Measurements from ENCODE around the gene UFSP1.
A peak's percentile ranks its signal among the peaks of the same experiment; 100 is the strongest.

UFSP1 gene

DNA sequence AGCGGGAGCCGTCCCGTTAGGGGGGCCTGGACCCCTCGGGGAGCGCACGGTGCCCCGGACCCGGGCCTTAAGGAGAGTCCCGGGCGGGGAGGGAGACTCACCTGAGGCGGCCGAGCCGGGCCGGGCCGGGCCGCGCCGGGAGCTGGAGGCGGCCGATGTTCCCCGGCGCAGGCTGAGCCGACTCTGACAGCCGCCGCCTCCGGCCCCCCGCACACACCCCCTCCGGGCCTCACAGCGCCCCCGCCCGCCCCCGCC lies 6.1 kb upstream of the UFSP1 start, which contains the start of gene ACHE:
ACHE (minus strand) TSS at position 188 of the 255 bp plus-strand sequence. CDS start 1,656 bp downstream, outside the sequence.
- DNase-seq: no peak

DNA sequence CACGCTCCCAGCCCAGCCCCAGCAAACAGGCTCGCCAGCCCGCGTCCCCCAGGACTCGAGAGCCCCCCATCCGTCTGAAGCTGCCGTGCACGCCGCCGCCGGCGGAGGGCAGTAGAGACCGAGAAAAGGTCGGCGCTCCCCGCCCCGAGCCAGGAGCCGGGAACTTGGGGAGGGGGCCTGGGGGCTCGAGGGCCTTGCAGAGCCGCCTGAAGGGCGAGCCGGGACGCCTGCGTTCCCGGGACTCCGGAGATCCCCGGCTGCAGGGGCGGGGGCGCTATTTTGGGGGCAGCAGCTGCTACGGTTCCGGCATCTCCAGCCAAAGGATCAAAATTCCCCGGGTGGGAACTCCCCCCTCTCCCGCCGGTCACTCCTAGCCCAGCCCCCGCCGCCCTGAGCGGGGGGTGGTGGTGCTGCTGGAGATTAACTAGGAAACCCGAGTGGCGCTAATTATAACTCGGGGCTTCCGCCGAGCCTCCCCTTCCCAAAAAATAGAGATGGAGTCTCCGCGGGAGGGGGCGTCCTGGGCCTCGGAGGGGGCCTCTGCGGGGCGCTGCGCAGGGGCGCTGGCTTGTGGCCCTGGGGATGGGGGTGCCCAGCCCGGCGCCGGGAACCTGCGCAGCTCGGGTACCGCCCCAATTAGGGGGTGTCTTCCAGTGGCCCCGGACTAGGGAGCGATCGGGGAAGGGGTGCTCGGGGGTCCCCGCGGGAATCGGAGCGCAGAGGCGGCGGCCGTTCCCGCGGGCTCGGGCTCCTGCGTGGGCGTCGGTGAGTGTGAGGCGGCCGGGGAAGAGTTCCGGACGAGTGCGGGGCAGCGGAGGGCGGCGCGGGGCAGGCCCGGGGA lies 5.6 kb upstream of the UFSP1 start:
- DNase-seq: peak; percentile 55

DNA sequence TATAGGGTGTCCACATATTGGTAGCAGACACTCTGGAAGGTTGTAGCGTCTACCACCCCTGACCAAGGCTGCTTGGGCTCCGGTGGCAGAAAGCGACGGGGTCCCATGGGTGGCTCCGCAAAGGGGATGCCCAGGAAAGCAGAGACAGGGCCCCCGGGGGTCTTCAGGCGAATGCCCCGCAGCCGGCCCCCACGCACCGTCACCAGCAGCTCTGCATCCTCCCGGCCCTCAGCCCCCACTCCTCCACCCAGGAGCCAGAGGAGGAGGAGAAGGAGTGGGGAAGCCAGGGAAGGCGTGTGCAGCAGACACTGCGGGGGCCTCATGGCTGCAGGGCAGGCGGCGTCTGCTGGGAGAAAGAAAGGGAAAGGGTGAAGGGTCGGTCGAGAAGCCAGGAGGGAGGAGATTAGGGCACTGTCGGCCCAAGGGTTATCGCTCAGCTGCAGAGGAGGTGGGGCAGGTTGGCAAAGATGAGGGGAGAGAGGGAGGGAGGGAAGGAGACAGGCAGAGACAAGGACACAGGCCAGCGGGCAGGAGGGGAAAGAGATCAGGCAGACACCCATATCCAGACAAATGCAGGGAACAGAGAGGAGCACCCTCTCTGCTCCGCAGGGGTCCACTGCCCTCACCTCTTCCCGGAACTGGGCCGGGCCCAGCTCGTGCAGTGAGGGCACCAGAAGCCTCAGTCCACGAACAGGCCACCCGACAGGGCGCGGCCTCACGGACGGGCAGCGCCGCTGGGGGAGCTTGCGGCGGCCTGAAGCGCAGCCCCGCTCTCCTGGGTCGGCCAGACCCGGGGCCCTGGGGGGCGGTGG lies 4.6 kb upstream of the UFSP1 start:
- DNase-seq: no peak

DNA sequence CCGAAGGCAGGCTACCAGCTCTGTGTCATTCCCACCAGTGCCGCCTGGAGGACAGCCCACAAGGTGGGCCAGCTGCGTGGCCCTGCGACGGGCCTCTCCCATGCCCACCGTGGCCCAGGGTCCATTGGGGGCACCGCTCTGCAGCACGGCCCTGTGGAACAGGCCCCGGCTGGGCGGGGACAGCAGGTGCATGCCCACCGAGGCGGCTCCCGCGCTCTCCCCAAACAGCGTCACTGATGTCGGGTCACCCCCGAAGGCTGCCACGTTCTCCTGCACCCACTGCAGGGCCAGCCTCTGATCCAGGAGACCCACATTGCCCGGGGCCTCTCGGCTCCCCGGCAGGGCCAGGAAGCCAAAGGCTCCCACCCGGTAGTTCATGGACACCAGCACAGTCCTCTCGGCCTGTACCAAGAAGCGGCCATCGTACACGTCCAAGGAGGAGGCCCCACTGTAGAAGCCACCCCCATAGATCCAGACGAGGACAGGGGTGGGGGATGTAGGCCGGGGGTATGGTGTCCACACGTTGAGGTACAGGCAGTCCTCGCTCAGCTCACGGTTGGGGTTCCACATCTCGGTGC lies 3.9 kb upstream of the UFSP1 start:
- no peak for DNase-seq

DNA sequence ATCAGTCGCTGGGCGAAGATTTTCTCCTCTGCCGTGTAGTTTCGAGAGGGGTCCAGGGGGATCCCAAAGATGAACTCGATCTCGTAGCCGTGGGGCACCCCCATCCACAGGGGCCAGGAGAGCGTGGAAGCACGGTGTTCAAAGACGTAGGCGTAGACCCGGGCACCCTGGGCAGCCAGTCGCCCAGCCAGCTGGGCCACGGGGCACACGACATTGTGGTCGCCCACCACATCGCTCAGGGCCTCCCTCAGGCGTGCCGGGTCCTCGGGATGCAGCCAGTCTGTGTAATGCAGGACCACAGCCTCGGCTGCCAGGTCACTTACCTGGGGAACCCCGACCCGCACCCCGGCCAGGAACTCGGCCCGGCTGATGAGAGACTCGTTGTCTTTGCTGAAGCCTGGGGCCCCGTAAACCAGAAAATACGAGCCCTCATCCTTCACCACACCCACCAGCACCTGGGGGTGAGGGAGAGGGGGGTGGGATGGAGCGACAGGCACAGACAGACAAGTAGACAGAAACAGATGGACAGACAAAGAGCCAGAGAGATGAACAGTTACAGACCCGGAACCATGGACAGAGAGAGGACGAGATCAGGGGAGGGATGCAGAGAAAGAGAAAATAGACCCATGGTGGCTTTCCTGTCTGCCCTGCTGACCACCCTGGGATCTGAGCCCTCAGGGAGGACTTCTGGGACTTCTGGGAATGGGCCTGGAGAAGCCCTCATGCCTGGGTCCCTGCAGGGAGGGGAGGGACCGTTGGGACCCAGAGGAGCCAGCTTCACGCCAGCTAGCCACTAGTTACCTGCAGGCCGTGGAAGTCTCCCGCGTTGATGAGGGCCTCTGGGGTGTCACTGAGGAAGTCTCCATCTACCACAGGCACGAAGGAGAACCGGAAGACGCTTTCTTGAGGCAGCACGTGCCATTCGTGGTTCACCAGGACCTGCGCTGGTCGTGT lies 3.1 kb upstream of the UFSP1 start:
- DNase-seq: no peak

DNA sequence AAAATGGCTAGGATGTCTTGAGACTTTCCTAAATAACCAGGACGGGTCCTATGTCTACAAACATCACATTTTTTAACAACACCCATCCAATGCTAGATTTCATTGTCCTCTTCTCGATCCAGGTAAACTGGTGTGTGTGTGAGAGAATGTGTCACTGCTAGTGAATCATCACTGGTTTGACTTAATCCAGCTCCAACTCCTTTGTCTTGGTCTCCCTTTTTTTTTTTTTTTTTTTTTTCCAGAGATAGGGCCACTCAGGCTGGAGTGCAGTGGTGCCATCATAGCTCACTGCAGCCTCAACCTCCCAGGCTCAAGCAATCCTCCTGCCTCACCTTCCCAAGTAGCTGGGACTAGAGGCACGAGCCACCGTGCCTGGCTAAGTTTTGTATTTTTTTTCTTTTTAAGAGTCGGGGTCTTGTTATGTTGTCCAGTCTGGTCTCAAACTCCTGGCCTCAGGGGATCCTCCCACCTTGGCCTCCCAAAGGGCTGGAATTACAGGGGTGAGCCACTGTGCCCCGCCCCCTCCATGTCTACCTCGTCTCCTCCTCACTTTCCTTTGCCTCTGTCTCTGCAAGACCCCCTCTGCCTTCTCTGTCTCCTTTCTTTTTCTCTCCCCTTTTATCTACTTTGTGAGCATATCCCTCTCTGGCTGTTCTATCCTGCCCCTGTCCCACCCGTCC lies 2.2 kb upstream of the UFSP1 start:
- DNase-seq: no peak

DNA sequence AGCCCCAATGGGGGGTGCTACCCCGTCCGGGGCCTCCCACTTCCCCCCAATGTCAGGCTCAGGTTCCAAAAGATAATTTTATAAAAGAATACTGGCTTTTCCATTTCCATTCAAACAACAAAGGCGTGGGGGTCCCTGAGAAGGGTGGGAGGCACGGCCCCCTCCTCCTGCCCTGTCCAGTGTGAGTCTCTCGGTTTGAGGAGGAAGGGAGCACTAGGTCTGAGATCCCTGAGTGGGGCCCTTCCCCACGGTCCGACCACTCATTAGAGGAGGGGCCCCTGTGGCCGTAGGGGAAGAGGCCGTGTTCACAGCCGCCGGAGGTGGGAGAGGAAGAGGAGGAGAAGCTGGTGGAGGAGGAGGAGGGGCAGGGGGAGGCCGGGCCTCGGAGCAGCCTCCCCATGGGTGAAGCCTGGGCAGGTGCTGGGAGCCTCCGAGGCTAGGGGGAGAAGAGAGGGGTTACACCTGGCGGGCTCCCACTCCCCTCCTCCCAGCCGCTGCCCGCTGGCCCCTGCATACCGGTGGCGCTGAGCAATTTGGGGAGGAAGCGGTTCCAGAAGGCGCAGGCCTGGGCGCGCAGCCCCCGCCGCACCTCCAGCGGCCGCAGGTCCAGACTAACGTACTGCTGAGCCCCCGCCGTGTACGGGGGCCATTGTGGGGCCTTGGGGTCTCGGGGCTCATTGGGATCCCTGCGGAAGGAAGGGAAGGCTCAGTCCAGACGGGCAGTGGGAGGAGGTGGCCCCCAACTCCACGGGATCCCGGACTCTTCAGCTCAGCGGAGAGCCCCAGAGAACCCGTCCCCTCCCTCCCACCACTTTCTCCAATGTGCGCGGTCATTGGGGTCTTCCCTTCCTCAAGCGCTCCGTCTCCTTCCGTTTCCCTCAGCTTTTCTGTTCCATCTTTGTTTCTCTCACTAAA lies 1.4 kb upstream of the UFSP1 start:
- DNase-seq: no peak

DNA sequence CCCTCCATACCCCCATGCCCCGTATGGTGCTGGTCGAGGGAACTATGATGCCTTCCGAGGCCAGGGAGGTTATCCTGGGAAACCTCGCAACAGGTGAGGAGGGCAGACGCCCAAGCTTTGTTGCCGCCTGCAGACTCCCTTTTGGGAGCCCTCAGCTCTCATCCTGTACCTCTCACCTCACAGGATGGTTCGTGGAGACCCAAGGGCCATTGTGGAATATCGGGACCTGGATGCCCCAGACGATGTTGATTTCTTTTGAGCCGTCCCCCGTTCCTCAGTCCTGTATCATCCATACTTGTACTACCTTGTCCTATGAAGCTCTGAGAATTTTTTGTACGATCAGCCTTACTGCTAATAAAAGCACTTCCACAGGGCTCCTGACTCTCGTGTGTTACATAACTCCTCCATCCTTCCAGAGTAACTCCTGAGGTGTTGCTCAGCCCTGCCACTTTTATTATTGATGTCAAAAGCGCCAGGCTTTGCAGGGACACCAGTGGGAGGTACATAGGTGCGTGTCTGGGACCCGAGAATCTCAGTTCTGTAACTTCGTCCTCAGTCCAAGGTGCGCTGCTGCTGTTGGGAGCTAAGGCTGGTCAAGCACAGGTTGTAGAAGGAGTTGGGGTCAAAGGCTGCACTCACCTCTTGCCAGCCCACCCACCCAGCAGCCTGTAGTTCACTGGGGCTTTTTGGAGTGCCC lies 1.1 kb downstream of the UFSP1 start:
- DNase-seq: no peak

DNA sequence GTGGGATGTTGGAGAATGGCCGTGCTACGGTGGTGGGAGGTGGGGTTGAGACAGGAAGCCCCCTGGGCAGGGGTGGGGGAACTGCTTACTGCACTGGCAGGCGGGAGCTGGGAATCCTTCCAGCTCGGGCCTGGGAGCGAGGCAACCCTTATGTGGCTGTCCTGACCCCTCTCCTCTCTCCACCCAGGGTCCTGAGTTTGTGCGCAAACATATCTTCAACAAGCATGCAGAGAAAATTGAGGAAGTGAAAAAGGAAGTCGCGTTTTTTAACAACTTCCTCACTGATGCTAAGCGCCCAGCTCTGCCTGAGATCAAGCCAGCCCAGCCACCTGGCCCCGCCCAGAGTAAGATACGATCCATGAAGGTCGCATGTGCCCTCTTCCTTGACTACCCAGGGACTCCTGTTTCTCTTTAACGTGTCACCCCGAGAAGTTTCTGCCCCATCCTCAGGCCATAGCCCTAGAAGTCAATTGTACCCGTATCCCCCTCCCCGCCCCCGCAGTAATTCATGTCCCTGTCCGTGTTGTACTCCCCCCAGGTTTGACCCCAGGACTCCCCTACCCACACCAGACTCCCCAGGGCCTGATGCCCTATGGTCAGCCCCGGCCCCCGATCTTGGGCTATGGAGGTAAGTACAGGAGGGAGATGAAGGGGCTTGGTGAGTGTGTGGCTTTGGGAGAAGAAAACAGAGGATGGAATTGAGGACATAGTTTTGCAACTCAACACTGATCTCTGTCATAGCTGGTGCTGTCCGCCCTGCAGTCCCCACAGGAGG lies 1.8 kb downstream of the UFSP1 start:
- peak; percentile 55 for DNase-seq

DNA sequence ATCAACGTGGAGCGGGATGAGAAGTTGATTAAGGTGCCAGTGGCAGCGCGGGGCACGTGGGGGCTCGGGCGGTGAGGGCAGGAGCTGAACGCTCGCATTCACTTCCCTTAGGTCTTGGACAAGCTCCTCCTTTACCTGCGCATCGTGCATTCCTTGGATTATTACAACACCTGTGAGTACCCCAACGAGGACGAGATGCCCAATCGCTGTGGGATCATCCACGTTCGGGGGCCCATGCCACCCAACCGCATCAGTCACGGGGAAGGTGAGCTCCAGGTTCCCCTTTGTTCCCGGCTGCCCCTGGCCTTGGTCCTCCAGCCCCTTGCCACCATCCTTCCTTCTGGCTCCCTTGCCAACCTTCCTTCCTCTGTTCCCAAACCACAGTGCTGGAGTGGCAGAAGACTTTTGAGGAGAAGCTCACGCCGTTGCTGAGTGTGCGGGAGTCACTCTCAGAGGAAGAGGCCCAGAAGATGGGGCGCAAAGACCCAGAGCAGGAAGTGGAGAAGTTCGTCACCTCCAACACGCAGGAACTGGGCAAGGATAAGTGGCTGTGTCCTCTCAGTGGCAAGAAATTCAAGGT lies 2.5 kb downstream of the UFSP1 start:
- DNase-seq: no peak

DNA sequence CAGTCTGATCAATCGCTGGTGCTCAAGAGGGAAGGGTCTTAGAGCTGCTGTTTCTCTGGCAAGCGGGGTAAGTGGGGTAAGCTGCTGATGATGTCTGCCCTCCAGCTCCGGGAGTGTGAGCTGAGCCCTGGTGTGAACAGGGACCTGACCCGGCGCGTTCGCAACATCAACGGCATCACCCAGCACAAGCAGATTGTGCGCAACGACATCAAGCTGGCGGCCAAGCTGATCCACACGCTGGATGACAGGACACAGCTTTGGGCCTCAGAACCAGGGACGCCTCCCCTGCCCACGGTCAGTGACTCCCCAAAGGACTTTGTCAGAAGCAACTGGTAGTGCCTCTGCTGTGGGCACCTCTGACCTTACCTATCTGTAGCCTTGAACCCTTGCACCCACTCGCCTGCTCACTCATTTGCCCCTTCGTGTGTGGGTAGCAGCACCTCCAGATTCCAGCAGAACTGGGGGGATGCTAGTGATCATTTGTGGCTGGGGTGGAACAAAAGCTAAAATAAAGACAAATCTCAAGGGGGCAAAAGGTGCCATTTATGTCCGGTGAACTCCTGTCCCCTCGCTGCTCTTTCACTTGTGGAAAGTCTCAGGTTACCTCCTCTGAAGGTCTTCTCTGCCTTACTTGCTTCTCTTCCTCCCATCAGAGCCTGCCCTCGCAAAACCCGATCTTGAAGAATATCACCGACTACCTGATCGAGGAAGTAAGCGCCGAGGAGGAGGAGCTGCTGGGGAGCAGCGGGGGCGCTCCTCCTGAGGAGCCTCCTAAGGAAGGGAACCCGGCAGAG lies 3.2 kb downstream of the UFSP1 start:
- no peak for DNase-seq

DNA sequence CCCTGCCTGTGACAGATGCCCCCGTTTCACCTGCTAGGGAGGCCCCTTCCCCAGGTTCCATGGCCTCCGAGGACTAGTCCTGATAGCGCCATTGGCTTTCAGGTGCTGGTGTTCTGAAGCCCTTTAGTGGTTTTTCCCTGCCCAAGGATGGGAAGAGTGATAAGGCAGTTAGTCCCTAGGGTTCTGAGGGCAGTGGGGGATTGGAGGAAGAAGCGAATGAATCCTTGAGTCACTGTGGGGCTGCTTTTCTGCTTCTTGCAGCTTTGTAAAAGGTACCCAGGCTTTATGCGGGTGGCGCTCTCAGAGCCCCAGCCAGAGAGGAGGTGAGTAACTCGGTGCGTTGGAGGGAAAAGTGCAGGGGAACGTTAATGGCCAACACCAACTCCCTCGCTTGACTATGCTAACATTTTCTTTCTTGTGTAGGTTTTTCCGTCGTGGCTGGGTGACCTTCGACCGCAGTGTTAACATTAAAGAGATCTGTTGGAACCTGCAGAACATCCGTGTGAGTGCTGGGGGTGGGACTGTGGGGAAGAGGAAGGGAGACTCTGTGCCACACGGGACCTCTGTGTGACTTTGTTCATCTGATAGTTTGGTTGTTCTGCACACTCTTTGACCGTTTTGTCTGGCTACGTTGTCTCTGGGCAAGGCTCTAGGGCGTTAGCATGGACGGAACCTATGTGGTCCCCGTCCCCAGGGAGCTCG lies 3.9 kb downstream of the UFSP1 start:
- DNase-seq: no peak

DNA sequence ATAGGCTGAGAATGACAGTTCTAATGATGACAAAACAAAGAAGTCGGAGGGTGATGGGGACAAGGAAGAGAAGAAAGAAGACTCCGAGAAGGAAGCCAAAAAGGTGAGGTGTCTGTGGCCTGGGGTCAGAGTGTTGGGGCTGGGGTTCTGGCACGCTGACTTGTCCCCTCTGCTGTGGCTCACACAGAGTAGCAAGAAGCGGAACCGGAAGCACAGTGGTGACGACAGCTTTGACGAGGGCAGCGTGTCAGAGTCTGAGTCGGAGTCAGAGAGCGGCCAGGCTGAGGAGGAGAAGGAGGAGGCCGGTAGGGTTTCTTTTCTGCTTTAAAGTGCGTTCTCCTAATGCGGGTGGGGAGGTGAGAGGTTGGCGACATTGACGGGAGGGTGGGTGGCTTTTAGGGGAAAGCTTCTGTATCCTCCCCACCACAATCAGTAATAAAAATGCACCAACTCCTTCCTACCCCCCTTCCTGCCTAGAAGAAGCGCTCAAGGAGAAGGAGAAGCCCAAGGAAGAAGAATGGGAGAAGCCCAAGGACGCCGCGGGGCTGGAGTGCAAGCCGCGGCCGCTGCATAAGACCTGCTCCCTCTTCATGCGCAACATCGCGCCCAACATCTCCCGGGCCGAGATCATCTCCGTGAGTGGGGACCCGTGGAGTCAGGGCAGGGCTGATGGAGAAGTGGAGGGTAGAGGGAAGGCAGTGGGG lies 4.6 kb downstream of the UFSP1 start:
- no peak for DNase-seq

DNA sequence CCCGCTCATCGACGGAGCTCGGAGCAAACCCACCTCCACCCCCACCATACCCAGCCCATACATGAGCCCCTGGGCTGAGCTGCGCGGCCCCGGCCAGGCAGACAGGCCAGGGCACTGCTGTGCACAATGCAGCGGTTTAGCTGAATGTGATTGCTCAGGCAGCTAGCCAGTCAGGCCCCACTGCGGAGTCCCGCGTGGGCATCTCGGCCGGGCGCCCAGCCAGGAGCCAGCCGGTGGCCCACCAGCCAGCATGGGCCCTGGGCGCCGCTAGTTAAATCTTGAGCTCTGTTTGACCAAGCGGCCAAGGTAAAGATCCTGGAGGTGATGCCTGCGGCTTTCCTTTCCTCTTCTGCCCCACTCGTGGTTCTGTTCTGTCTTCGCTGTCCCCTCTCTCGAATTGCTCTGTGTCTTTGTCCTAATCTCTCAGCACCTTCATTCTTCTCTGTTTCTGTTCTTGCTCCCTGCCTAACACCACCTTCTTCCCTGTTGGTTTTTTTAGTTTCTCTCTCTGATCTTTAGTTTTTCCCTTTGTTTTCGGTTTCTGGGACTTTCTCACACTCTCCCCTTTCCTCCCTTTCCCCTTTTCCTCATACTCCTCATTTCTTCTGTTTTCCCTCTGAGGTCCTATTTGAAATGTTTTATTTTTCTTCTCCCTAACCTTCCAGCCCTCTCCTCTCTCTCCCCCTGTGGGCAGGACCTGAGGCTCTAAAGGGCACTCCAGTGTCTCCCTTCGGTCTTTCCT lies 6.6 kb downstream of the UFSP1 start:
- no peak for DNase-seq

DNA sequence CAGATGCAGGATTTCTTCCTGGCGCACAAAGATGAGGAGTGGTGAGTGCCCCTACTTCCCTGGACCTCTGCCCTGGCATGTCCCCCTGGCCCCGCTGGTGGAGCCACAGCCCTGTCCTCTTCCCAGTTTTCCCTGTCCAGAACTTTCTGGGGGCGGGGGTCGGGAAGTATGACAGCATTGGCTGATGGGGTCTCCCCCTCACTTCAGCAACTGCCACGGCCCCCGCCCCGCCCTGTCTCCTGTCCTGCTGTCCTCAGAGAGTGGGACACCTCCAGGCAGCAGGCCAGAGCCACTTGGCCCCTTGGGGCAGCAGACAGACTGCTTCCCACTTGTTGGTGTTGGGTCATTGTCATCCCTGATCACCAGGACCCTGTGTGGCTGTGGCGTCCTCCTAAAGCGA lies 7.3 kb downstream of the UFSP1 start:
- DNase-seq: no peak

DNA sequence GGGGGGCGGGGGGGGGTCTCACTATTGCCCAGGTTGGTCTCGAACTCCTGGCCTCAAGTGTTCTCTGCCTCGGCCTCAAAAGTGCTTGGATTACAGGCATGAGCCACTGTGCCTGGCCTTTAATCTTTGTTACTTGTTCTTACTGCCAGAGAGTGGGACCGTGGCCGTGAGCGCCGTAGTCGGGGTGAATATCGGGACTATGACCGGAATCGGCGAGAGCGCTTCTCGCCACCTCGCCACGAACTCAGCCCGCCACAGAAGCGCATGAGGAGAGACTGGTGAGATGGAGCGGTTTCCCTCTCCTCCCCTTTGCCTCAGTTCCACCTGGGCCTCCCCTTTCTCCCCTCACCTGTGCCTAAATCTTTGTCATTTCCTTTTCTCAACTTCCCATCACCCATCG lies 8.4 kb downstream of the UFSP1 start:
- DNase-seq: no peak
